Suprapubic skin (tissue), 4 donors: ENCODE measurements around the gene ANXA4. TPM values are rescaled to one million over a fixed set of nuclear protein-coding genes. Genes with fewer than 3 reads are reported as not detected.

Experiments
- DNase-seq, 2 donors: peaks; one replicate each; pipeline ENCODE4 v3.0.0-alpha.2; 2019; ENCODE audit warnings: low spot score in 2 of 2
- H3K27ac ChIP-seq: fragments of 200-600 bp; sonication (generic); one replicate; pipeline ENCODE4 v1.5.1; 2019
- H3K27me3 ChIP-seq: fragments of 200-600 bp; sonication (generic); one replicate; pipeline ENCODE4 v1.5.1; 2019
- H3K36me3 ChIP-seq: fragments of 200-600 bp; sonication (generic); one replicate; pipeline ENCODE4 v1.5.1; 2019
- H3K4me1 ChIP-seq: fragments of 200-600 bp; sonication (generic); one replicate; pipeline ENCODE4 v1.5.1; 2019
- H3K4me3 ChIP-seq: fragments of 200-600 bp; sonication (generic); one replicate; pipeline ENCODE4 v1.5.1; 2019; ENCODE audit warnings: mild to moderate bottlenecking
- H3K9me3 ChIP-seq: fragments of 200-600 bp; sonication (generic); one replicate; pipeline ENCODE4 v1.5.1; 2019
- EP300 ChIP-seq: sonication (generic); formaldehyde crosslinking; IDR thresholded peaks from one replicate; pipeline ENCODE4 v1.6.1; 2017; ENCODE audit warnings: antibody characterized with exemption
- POLR2A ChIP-seq, 2 donors: fragments of 450-650 bp; IDR thresholded peaks; one replicate each; pipeline ENCODE4 v1.6.1; 2017; ENCODE audit warnings: antibody characterized with exemption in 2 of 2, mild to moderate bottlenecking in 2 of 2, moderate library complexity in 2 of 2
- POLR2AphosphoS5 ChIP-seq, 3 donors: sonication (generic); formaldehyde crosslinking; IDR thresholded peaks; one replicate each; pipeline ENCODE4 v1.6.1; 2017; ENCODE audit warnings: antibody characterized with exemption in 3 of 3
- WGBS: methylation state at CpG from one replicate; pipeline ENCODE4 v1.1.5; 2018; 5-methylcytosine and 5-hydroxymethylcytosine counted together
- total RNA-seq, 4 donors: library from RNA; depleted of rRNA; stranded (reverse); fragments of >200 nt; gene quantifications; one replicate each; pipeline ENCODE4 v1.1.0, GENCODE V29; 2016
- TF ChIP-seq, protein P1 (sequence below), 2 donors: fragments of 200-600 bp in 1 of 2; fragments of 450-650 bp in 1 of 2; sonication (generic) in 1 of 2; IDR thresholded peaks; one replicate each; pipeline ENCODE4 v1.5.1; 2016 to 2019; ENCODE audit warnings: antibody characterized with exemption in 2 of 2, mild to moderate bottlenecking in 1 of 2, moderate library complexity in 1 of 2

ANXA4 gene
- total RNA-seq, 4 donors from 2014 or later: 58.1 to 91.6 (median 85.8) TPM

- Histone ChIP-seq H3K36me3 (peaks cover 88% of the 10 kb centered on the region), H3K9me3 (no peaks in the 10 kb centered on the region), H3K4me3 (no peak overlapping the region), H3K4me1 (no peaks in the 10 kb centered on the region), H3K27me3 (no peaks in the 10 kb centered on the region), H3K27ac (no peak overlapping the region)
- 94% methylated on average over 6 of the region's 6 CpGs for WGBS
- DNase-seq: no peak
- TF ChIP-seq EP300 (no peak), POLR2AphosphoS5 (IDR thresholded peaks at IDR 0.05) (no peak), POLR2A (IDR thresholded peaks at IDR 0.05) (no peak)
- TF ChIP-seq, protein P1, sequence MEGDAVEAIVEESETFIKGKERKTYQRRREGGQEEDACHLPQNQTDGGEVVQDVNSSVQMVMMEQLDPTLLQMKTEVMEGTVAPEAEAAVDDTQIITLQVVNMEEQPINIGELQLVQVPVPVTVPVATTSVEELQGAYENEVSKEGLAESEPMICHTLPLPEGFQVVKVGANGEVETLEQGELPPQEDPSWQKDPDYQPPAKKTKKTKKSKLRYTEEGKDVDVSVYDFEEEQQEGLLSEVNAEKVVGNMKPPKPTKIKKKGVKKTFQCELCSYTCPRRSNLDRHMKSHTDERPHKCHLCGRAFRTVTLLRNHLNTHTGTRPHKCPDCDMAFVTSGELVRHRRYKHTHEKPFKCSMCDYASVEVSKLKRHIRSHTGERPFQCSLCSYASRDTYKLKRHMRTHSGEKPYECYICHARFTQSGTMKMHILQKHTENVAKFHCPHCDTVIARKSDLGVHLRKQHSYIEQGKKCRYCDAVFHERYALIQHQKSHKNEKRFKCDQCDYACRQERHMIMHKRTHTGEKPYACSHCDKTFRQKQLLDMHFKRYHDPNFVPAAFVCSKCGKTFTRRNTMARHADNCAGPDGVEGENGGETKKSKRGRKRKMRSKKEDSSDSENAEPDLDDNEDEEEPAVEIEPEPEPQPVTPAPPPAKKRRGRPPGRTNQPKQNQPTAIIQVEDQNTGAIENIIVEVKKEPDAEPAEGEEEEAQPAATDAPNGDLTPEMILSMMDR (IDR thresholded peaks at IDR 0.05): no peak
These were observed 68.6 kb downstream of the ANXA4 start for GRCh38 chr2:69810550-69810949.

- Histone ChIP-seq H3K4me3 (no peak overlapping the region), H3K9me3 (no peaks in the 10 kb centered on the region), H3K27me3 (no peaks in the 10 kb centered on the region), H3K27ac (no peak overlapping the region), H3K4me1 (no peaks in the 10 kb centered on the region), H3K36me3 (peaks cover 85% of the 10 kb centered on the region)
- 84% methylated on average over 5 of the region's 5 CpGs for WGBS
- no peak for DNase-seq
- TF ChIP-seq EP300: no peak
- no peak for TF ChIP-seq POLR2AphosphoS5 (IDR thresholded peaks at IDR 0.05)
- TF ChIP-seq, protein P1 (IDR thresholded peaks at IDR 0.05): no peak
- no peak for TF ChIP-seq POLR2A (IDR thresholded peaks at IDR 0.05)
These were observed 69.1 kb downstream of the ANXA4 start for GRCh38 chr2:69811018-69811417.

DNA sequence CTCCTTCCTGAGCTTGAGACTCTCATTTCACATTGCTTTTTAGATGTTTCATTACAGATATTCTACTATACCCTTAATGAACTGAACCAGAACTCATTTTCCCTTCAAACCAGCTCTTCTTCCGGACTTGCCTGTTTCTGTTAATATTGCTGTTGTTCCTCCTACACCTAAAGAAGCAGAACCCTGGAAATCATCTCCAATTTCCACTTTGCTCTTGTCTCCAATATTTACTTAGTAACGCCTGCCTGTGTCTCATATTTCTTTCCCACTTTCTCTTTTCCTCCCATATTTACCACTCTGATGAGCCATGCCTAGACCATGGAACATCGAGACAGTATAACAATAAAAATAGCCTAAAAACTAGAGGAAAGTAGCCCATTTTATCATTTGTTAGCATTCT, 69.7 kb downstream of the ANXA4 start:
- TF ChIP-seq, protein P1 (IDR thresholded peaks at IDR 0.05): no peak
- no peak for TF ChIP-seq POLR2A (IDR thresholded peaks at IDR 0.05)
- no peak for TF ChIP-seq EP300
- TF ChIP-seq POLR2AphosphoS5 (IDR thresholded peaks at IDR 0.05): no peak
- 95% methylated on average over 3 of the region's 3 CpGs for WGBS
- no peak for DNase-seq
- Histone ChIP-seq H3K27ac (no peak overlapping the region), H3K36me3 (peaks cover 79% of the 10 kb centered on the region), H3K4me1 (no peaks in the 10 kb centered on the region), H3K27me3 (no peaks in the 10 kb centered on the region), H3K9me3 (no peaks in the 10 kb centered on the region), H3K4me3 (no peak overlapping the region)

GRCh38 chr2:69815717-69816116, 73.8 kb downstream of the ANXA4 start:
- H3K9me3 ChIP-seq: no peaks in the 10 kb centered on the region
- H3K36me3 ChIP-seq: peaks cover 60% of the 10 kb centered on the region
- DNase-seq: no peak
- H3K27ac ChIP-seq: no peak overlapping the region
- WGBS: 57% methylated on average over 1 of the region's 1 CpG
- no peak overlapping the region for H3K4me3 ChIP-seq
- no peak for TF ChIP-seq POLR2A (IDR thresholded peaks at IDR 0.05)
- no peak for TF ChIP-seq EP300
- TF ChIP-seq, protein P1 (IDR thresholded peaks at IDR 0.05): no peak
- no peak for TF ChIP-seq POLR2AphosphoS5 (IDR thresholded peaks at IDR 0.05)
- no peaks in the 10 kb centered on the region for H3K27me3 ChIP-seq
- peaks cover 9% of the 10 kb centered on the region for H3K4me1 ChIP-seq

GRCh38 chr2:69816923-69817542, 75.1 kb downstream of the ANXA4 start:
- Histone ChIP-seq H3K9me3 (no peaks in the 10 kb centered on the region), H3K36me3 (peaks cover 60% of the 10 kb centered on the region), H3K27me3 (no peaks in the 10 kb centered on the region), H3K4me1 (peaks cover 9% of the 10 kb centered on the region), H3K27ac (peak overlapping the region; percentile 25), H3K4me3 (no peak overlapping the region)
- TF ChIP-seq POLR2A (IDR thresholded peaks at IDR 0.05): no peak
- TF ChIP-seq POLR2AphosphoS5 (IDR thresholded peaks at IDR 0.05): peak in 1 of 3 donors; percentile 47
- no peak for TF ChIP-seq EP300
- TF ChIP-seq, protein P1 (IDR thresholded peaks at IDR 0.05): peak; percentile 87 to 99
- 20% methylated on average over 3 of the region's 3 CpGs for WGBS
- DNase-seq: peak; percentile 87
